Mononuclear cell (primary cell): ENCODE data around the gene SMYD1. TPM values are rescaled to one million over a fixed set of nuclear protein-coding genes. Genes with fewer than 3 reads are reported as not detected.

Experiments used
- H3K27me3 ChIP-seq: 2 replicates; pipeline ENCODE4 v1.6.0; 2011; ENCODE audit warnings: low read length, control low read depth; ENCODE audit not compliant: insufficient read depth
- H3K4me1 ChIP-seq: 2 replicates; pipeline ENCODE4 v1.5.1; 2011; ENCODE audit warnings: mild to moderate bottlenecking, low read length, control low read depth; ENCODE audit not compliant: insufficient read depth
- H3K4me3 ChIP-seq: 2 replicates; pipeline ENCODE4 v1.5.1; 2011; ENCODE audit warnings: mild to moderate bottlenecking, low read length, moderate library complexity
- H3K9me3 ChIP-seq: 2 replicates; pipeline ENCODE4 v1.5.1; 2011; ENCODE audit warnings: low read depth, mild to moderate bottlenecking, control low read depth, low read length
- total RNA-seq: library from RNA; depleted of rRNA; stranded (reverse); fragments of >200 nt; gene quantifications from one replicate; pipeline ENCODE4 v1.2.3, GENCODE V29; 2012

The SMYD1 gene
- total RNA-seq, 1 donor = under 0.01 TPM

DNA sequence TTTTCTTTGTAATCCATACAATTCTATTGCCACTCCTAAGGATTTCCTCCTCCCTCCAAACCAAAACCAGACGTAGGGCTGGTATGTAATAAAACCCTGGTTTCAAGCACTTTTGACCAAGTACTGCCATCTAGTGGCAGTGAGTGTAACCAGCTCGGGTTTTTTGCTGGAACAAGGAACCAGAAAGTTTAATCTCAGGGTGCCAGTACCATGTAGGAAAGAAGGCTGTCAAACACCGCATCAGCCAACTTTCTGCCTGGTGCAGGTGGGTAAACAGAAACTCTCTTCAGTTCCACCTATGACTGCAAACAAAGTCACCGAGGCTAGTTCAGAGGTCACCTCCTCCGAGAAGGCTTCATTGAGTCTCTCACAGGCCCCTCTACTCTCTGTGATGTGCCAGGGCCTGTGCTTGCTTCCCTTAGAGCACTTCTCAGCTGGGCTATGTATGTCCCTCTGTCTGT is 92.4 kb downstream of the SMYD1 start:
- H3K9me3 ChIP-seq = no peaks in the 10 kb centered on the region
- H3K4me1 ChIP-seq = peaks cover 7% of the 10 kb centered on the region
- H3K4me3 ChIP-seq = no peak overlapping the region
- no peaks in the 10 kb centered on the region for H3K27me3 ChIP-seq

DNA sequence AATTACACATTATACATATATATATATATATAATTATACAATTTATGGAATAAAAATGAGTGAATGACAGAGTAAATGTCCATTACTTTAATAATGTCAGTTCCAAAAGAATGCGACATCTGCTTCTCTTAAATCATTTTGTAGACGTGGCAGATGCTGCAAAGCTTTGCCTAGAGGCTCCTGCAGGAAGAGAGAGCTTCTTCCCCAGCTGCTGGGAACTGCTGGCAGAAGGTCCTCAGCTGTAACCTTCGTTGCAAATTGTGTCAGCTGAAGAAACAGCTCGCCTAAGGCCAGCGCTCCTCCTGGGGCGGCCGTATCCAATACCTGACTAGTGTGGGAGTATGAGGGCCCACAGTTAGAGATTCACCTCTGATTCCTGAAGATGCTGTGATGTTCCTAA is 92.9 kb downstream of the SMYD1 start:
- H3K4me3 ChIP-seq = no peak overlapping the region
- peaks cover 7% of the 10 kb centered on the region for H3K4me1 ChIP-seq
- H3K9me3 ChIP-seq = no peaks in the 10 kb centered on the region
- no peaks in the 10 kb centered on the region for H3K27me3 ChIP-seq

GRCh38 chr2:88161446-88162244 is 94.0 kb downstream of the SMYD1 start:
- Histone ChIP-seq H3K4me1 (peaks cover 7% of the 10 kb centered on the region), H3K4me3 (no peak overlapping the region), H3K27me3 (no peaks in the 10 kb centered on the region), H3K9me3 (no peaks in the 10 kb centered on the region)

Other genes starting within 250 kb of the SMYD1 start
- 38.8 TPM for gene RGPD2, start 242.0 kb upstream of the SMYD1 start, total RNA-seq
- not detected for gene RNU2-63P, start 51.3 kb upstream of the SMYD1 start, total RNA-seq
- gene KRCC1, start 12.0 kb upstream of the SMYD1 start, total RNA-seq = 3.5 TPM
- gene FABP1, start 60.2 kb downstream of the SMYD1 start, total RNA-seq = not detected
- gene THNSL2, start 102.5 kb downstream of the SMYD1 start, total RNA-seq = 0.73 TPM